HG03064 (cell line): ENCODE data around the gene MDN1.
"Not testable (repeated sequence)": the region's sequence is repeated elsewhere in the genome, so short reads cannot be mapped to it uniquely, and the experiment has no call there.

Experiments used
- ATAC-seq: cut with Tn5 transposase; IDR thresholded peaks from one replicate; pipeline ENCODE4 v1.9.1; 2021; ENCODE audit warnings: low read depth; ENCODE audit not compliant: unreplicated experiment

The MDN1 gene

GRCh38 chr6:89775150-89775549 is 44.4 kb downstream of the MDN1 start:
- no peak for ATAC-seq

- ATAC-seq: no peak
These were observed 50.0 kb downstream of the MDN1 start for GRCh38 chr6:89769572-89769971.

GRCh38 chr6:89768324-89768723 is 51.3 kb downstream of the MDN1 start:
- ATAC-seq: no peak

- ATAC-seq: no peak
These were observed 56.0 kb downstream of the MDN1 start for GRCh38 chr6:89763550-89763949.

- ATAC-seq: no peak
These were observed 60.8 kb downstream of the MDN1 start for GRCh38 chr6:89758830-89759229.

- ATAC-seq: no peak
These were observed 69.3 kb downstream of the MDN1 start for GRCh38 chr6:89750338-89750737.

GRCh38 chr6:89749918-89750317 is 69.7 kb downstream of the MDN1 start:
- ATAC-seq: no peak

GRCh38 chr6:89745716-89746115 is 73.9 kb downstream of the MDN1 start:
- no peak for ATAC-seq

- no peak for ATAC-seq
These were observed 74.5 kb downstream of the MDN1 start for GRCh38 chr6:89745096-89745495.

GRCh38 chr6:89736893-89737292 is 82.7 kb downstream of the MDN1 start:
- ATAC-seq: no peak

- no peak for ATAC-seq
These were observed 85.1 kb downstream of the MDN1 start for GRCh38 chr6:89734526-89734925.

- ATAC-seq: no peak
These were observed 87.5 kb downstream of the MDN1 start for GRCh38 chr6:89731924-89732567.

GRCh38 chr6:89731262-89731661 is 88.3 kb downstream of the MDN1 start:
- not testable (repeated sequence) for ATAC-seq

GRCh38 chr6:89729818-89730217 is 89.8 kb downstream of the MDN1 start:
- no peak for ATAC-seq

- ATAC-seq: no peak
These were observed 92.1 kb downstream of the MDN1 start for GRCh38 chr6:89727501-89727900.

- no peak for ATAC-seq
These were observed 94.6 kb downstream of the MDN1 start for GRCh38 chr6:89724981-89725380.

GRCh38 chr6:89723046-89723445 is 96.5 kb downstream of the MDN1 start:
- ATAC-seq: no peak

GRCh38 chr6:89716532-89716931 is 103.1 kb downstream of the MDN1 start:
- no peak for ATAC-seq

GRCh38 chr6:89711801-89712200 is 107.8 kb downstream of the MDN1 start:
- no peak for ATAC-seq

GRCh38 chr6:89708316-89708715 is 111.3 kb downstream of the MDN1 start:
- ATAC-seq: no peak

GRCh38 chr6:89707766-89708165 is 111.8 kb downstream of the MDN1 start:
- ATAC-seq: no peak

- ATAC-seq: no peak
These were observed 113.5 kb downstream of the MDN1 start for GRCh38 chr6:89706121-89706520.

- ATAC-seq: no peak
These were observed 116.3 kb downstream of the MDN1 start for GRCh38 chr6:89703292-89703691.
